GM18909 (cell line): ENCODE measurements around the gene GHRHR.
A peak's percentile ranks its signal among the peaks of the same experiment; 100 is the strongest.

ENCODE experiments used
- ATAC-seq: cut with Tn5 transposase; IDR thresholded peaks from one replicate; pipeline ENCODE4 v1.9.1; 2021; ENCODE audit warnings: mild to moderate bottlenecking; ENCODE audit not compliant: unreplicated experiment, poor library complexity

Gene GHRHR

GRCh38 chr7:30965372-30965771 lies 1.6 kb downstream of the GHRHR start:
- no peak for ATAC-seq

DNA sequence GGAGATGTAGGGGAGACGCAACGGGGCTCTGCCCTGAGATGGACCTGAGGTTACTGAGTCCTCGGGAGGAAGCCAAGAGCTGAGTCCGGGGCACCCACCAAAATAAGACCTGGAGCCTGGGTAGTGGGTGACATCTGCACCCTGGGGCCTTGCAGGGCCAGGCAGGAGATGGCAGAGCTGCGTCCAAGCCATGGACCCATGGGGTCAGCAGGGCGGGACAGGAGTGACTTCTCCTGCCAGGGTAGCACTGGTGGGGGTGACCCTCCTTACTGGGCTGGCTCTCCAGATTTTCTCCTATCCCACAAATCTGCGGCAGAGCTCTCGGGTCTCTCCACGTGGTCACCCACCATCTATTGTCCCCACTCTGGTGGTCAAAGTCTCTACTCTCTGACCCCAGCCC lies 2.1 kb downstream of the GHRHR start:
- ATAC-seq, result no peak

- no peak for ATAC-seq
Observed at GRCh38 chr7:30968294-30968693, 4.5 kb downstream of the GHRHR start.

- ATAC-seq, result no peak
Observed at GRCh38 chr7:30968747-30969603, 5.2 kb downstream of the GHRHR start.

DNA sequence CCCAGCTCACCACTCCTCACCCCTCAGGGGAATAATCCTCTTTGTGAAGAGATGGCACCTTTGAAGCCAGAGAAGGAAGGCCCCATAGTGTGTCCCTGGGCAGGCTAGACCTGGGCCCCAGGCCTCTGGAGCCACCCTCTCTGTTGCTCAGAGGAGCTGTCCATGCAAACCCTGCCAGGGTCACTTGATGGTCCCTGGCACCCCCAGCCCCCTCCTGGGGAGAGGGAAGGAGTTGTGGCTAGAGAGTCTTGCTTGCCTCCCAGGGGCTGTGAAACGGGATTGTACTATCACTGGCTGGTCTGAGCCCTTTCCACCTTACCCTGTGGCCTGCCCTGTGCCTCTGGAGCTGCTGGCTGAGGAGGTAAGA lies 5.8 kb downstream of the GHRHR start:
- no peak for ATAC-seq

DNA sequence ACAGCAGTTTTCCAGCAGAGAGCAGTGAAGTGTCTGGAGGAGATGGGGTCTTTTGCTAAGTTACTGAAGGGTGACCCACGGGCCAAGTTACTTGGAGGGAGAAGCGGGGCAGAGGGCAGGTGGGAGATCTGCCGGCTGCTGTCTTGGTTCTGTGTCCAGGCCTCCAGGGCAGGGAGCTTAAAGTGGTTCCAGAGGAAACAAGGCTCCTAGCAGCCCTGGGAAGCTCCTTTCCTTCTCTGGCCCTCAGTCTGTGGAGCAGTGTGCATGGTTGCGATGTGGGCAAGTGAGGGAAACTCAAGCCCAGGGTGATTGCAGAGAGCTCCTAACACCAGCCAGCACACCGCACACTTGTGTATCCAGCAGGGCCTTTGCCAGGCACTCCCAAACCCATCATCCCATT lies 6.3 kb downstream of the GHRHR start:
- no peak for ATAC-seq

- no peak for ATAC-seq
Observed at GRCh38 chr7:30970594-30971094, 6.9 kb downstream of the GHRHR start.

- no peak for ATAC-seq
Observed at GRCh38 chr7:30971440-30971839, 7.7 kb downstream of the GHRHR start.

DNA sequence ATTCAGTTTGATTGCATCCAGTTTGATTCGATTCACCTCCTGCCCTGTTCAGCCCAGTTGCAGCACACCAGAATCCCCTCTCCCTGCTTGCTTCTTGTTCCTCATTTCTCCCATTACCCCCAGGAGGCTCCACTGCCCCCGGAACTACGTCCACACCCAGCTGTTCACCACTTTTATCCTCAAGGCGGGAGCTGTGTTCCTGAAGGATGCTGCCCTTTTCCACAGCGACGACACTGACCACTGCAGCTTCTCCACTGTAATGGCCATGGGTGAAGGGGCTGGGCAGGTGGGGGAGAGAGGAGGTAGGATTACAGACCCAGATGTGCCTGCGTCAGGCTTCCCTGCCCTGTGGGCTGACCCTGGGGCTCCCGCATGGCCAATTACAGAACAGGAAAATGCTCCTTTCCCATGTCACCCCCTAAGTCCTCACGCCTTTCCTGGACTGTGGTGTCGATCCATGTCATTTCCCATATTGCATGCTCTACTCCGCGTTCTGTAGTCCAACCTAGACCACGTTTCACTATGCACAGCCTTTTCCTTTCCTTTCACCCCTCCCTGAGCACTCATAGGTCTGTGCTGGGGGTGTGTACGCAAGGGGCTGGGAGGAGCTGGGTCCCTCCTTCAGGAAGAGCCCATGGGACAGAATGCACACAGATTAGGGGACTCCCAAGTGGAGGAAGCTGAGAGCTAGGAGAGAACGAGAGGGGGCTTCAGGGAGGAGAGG lies 8.2 kb downstream of the GHRHR start:
- no peak for ATAC-seq

GRCh38 chr7:30973292-30973691 lies 9.5 kb downstream of the GHRHR start:
- no peak for ATAC-seq

DNA sequence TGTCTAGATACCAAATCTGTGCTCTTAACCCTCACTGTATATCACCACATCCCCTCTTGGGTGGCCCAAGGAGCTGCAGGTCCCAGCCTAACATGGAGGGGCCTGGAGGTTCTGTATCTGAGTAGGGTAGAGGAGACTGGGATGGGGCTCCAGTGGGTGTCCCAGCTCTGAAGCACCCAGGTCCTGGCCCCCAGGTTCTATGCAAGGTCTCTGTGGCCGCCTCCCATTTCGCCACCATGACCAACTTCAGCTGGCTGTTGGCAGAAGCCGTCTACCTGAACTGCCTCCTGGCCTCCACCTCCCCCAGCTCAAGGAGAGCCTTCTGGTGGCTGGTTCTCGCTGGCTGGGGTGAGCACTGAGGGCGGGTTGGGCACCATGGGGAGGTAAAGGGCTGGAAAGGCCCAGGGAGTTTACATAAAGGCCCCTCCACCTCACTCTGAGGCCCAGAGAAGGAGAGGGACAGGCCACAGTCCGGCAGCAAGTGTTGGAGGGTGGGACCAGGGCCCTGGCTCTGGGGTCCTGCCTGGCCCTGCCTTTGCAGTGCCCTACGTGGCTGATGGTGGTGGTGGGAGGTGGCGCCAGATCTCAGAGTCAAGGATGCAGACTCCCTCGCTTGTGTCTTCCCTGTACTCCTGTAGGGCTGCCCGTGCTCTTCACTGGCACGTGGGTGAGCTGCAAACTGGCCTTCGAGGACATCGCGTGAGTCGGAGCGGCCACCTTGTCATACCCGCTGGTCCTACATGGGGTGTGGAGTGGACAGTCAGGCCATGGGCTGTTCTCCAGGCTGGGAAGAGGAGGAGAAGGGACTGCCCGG lies 10.2 kb downstream of the GHRHR start:
- ATAC-seq, result no peak

GRCh38 chr7:30974605-30975255 lies 11.0 kb downstream of the GHRHR start:
- ATAC-seq, result peak; percentile 94

DNA sequence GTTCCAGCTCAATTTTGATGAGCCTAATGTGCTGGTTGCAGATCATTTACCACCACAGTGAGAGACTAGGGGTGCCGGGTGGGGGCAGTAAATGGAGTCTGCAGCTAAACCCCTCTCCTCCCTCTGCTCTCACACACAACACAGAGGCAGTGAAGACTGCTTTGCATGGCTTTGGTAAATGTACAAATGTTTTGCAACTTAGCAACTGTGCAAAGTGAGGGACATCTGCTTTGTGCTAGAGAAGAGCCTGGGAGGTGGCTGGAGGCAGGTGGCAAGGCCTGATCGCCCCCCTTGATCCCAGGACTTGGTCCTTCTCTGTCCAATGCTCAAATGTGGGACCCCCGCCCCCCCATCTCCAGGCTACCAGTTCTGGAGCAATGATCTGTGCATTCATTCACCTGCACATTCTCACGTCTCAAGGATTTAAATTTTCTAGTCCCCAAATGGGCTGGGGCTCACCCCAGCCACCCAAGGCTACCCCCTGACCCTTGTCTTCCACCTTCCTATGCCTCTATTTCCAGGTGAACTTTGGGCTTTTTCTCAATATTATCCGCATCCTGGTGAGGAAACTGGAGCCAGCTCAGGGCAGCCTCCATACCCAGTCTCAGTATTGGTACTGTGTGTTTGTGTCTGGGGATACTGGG lies 11.6 kb downstream of the GHRHR start:
- peak; percentile 12 for ATAC-seq

DNA sequence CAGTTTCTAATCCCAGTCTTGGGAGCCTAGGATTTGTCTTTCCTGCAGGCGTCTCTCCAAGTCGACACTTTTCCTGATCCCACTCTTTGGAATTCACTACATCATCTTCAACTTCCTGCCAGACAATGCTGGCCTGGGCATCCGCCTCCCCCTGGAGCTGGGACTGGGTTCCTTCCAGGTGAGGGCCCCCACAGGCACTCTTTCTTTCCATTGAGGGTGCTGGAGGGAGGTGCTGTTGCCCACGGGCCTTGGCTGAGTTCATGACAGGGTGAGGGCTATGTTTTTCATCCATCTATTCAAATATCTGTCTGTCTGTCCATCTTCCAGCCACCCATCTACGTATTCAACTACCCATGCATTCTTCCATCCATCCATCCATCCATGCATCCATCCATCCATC lies 12.6 kb downstream of the GHRHR start:
- ATAC-seq, result no peak

- ATAC-seq, result no peak
Observed at GRCh38 chr7:30977222-30977621, 13.5 kb downstream of the GHRHR start.

DNA sequence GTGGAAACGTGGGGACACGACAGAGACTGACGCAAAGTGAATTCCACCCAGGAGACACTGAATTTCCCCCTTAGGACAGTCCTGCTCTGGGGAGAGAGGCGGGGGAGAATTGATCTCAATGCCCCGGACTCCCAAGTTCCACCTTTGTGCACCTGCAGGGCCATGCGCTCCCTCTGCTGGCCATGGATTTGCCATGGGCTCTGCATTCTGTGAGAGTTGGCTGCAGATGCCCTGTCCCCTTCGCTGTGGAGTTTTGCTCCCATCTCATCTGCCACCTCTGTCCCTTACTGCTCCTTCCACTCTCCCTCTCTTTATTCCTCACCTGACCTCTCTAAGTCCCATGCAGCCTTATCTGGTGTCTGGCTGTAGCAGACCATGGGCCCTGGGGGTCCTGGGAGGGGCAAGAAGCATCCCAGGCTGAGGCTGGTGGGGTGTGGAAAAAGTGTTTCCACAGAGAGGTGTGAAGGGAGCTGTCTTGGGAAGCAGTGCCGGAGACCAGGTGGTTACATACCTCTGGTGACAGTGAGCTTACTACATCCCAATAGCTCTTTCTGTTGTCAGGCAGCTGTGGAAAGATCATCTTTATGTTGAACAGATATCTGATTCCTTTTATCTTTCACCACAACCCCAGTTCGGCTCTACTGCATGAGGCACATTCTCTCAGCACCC lies 14.3 kb downstream of the GHRHR start:
- ATAC-seq, result no peak

DNA sequence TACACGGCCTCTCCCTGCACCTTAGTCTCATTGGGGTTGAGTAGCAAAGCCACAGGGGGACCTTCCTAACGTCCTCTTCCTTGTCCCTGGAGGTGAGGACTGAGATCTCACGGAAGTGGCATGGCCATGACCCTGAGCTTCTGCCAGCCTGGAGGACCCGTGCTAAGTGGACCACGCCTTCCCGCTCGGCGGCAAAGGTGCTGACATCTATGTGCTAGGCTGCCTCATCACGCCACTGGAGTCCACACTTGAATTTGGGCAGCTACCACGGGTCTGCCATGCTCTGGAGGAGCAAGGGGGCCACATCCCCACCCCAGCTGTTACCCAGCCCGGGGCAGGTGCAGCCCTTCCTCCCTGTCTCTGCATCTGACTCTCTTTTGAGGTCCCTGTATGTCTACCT lies 15.3 kb downstream of the GHRHR start:
- no peak for ATAC-seq

DNA sequence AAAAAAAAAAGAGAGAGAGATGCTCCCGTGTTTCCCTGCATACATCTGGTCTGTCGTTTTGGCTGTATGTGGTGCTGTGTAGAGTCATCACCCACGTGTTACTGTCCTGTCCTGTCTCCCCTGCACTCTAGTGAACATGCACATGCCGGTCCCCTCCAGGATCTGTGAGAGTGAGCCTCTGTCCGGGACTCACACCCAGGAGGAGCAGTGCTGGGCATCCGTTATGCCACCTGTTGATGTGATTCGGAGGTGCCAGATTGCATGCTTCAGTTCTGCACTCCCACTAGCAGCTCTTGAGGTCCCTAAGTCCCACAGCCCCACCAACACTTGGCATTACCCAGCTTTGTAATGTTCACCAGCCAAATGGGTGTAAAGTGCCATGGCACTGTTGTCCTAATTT lies 16.4 kb downstream of the GHRHR start:
- no peak for ATAC-seq

GRCh38 chr7:30980751-30981150 lies 17.0 kb downstream of the GHRHR start:
- no peak for ATAC-seq
